IMR-90 (cell line): Measurements from ENCODE around the gene ADAMTS16. TPM values are rescaled to one million over a fixed set of nuclear protein-coding genes. Genes with fewer than 3 reads are reported as not detected.

Experiments
- ATAC-seq: fragments of 200-7000 bp; cut with Tn5 transposase; 2 replicates; pipeline ENCODE4 v1.9.1; 2020; ENCODE audit warnings: low read depth, mild to moderate bottlenecking, moderate library complexity
- BruUV-seq: library from RNA; stranded (reverse); fragments of 400-500 nt; replicated peaks from 2 replicates; lab custom pipeline; 2021; lab: Mats Ljungman, UMichigan
- CTCF ChIA-PET: fragments of 300-600 bp; formaldehyde crosslinking; extraction: SDS; loops from one replicate; lab custom pipeline; 2021; ENCODE audit warnings: antibody characterized with exemption; lab: Yijun Ruan, JAX
- POLR2A ChIA-PET: fragments of 300-600 bp; sonication (Branson Sonifier 250); formaldehyde crosslinking; loops from one replicate; lab custom pipeline; 2022; ENCODE audit warnings: antibody characterized with exemption; ENCODE audit not compliant: unreplicated experiment; lab: Charles Lee
- DNase-seq: peaks from one replicate; pipeline ENCODE4 v3.0.0; 2013
- H2AFZ ChIP-seq: replicated peaks from 2 replicates; pipeline ENCODE3; 2013; ENCODE audit warnings: low read length, mild to moderate bottlenecking; ENCODE audit not compliant: poor library complexity
- H2AK5ac ChIP-seq: 2 replicates; pipeline ENCODE4 v1.6.1; 2013; ENCODE audit warnings: low read depth, low read length, inconsistent platforms
- H2AK9ac ChIP-seq: replicated peaks from 2 replicates; pipeline ENCODE3; 2013; ENCODE audit warnings: mild to moderate bottlenecking, low read depth, low read length, moderate library complexity; ENCODE audit not compliant: poor library complexity
- H2BK120ac ChIP-seq: 2 replicates; pipeline ENCODE4 v1.6.1; 2013; ENCODE audit warnings: low read depth, low read length, inconsistent platforms
- H2BK15ac ChIP-seq: 3 replicates; pipeline ENCODE4 v1.6.1; 2013; ENCODE audit warnings: low read depth, low read length, inconsistent platforms
- H2BK20ac ChIP-seq: 2 replicates; pipeline ENCODE4 v1.6.1; 2013; ENCODE audit warnings: low read depth, mild to moderate bottlenecking, inconsistent platforms, low read length, moderate library complexity
- H2BK5ac ChIP-seq: 2 replicates; pipeline ENCODE4 v1.6.1; 2013; ENCODE audit warnings: mild to moderate bottlenecking, low read depth, low read length, inconsistent platforms; ENCODE audit not compliant: poor library complexity, severe bottlenecking
- H3K14ac ChIP-seq: replicated peaks from 2 replicates; pipeline ENCODE4 v1.6.1; 2013; ENCODE audit warnings: low read depth, low read length, inconsistent platforms
- H3K18ac ChIP-seq: 2 replicates; pipeline ENCODE4 v1.6.1; 2013; ENCODE audit warnings: low read depth, low read length, control low read depth
- H3K23ac ChIP-seq: 2 replicates; pipeline ENCODE4 v1.6.1; 2013; ENCODE audit warnings: low read depth, low read length, inconsistent platforms
- H3K27ac ChIP-seq: 2 replicates; pipeline ENCODE4 v1.5.1; 2013; ENCODE audit warnings: mild to moderate bottlenecking, control low read depth, low read length; ENCODE audit not compliant: insufficient read depth
- H3K27me3 ChIP-seq: 2 replicates; pipeline ENCODE4 v1.6.1; 2013; ENCODE audit warnings: low read length; ENCODE audit not compliant: control insufficient read depth, insufficient read depth
- H3K36me3 ChIP-seq: 2 replicates; pipeline ENCODE4 v1.6.1; 2013; ENCODE audit warnings: low read length, mixed read lengths; ENCODE audit not compliant: control insufficient read depth, insufficient read depth
- H3K4ac ChIP-seq: 2 replicates; pipeline ENCODE4 v1.6.1; 2013; ENCODE audit warnings: low read depth, low read length, inconsistent platforms
- H3K4me1 ChIP-seq: 2 replicates; pipeline ENCODE4 v1.6.1; 2013; ENCODE audit warnings: low read length, mixed read lengths; ENCODE audit not compliant: control insufficient read depth, insufficient read depth
- H3K4me2 ChIP-seq: 2 replicates; pipeline ENCODE4 v1.6.1; 2013; ENCODE audit warnings: low read depth, mild to moderate bottlenecking, control low read depth, low read length, moderate library complexity
- H3K4me3 ChIP-seq: 2 replicates; pipeline ENCODE4 v1.5.1; 2013; ENCODE audit warnings: low read depth, mild to moderate bottlenecking, control low read depth, low read length, moderate library complexity; ENCODE audit not compliant: insufficient read depth
- H3K56ac ChIP-seq: 2 replicates; pipeline ENCODE4 v1.6.1; 2013; ENCODE audit warnings: low read length, inconsistent platforms; ENCODE audit not compliant: insufficient read depth; ENCODE audit errors: extremely low read depth
- H3K79me1 ChIP-seq, 2 experiments: 2 replicates each; pipeline ENCODE4 v1.6.1; 2013; ENCODE audit warnings: low read length in 2 of 2, inconsistent platforms in 1 of 2, low read depth in 1 of 2
- H3K9ac ChIP-seq: 2 replicates; pipeline ENCODE4 v1.6.1; 2013; ENCODE audit warnings: low read depth, low read length, control low read depth
- H3K9me1 ChIP-seq: 2 replicates; pipeline ENCODE4 v1.6.1; 2013; ENCODE audit warnings: low read length, inconsistent platforms; ENCODE audit not compliant: insufficient read depth
- H3K9me3 ChIP-seq: 2 replicates; pipeline ENCODE4 v1.6.1; 2013; ENCODE audit warnings: low read length; ENCODE audit not compliant: control insufficient read depth, insufficient read depth
- H4K20me1 ChIP-seq: 2 replicates; pipeline ENCODE4 v1.6.1; 2013; ENCODE audit warnings: low read length, inconsistent platforms; ENCODE audit not compliant: insufficient read depth
- H4K5ac ChIP-seq: 2 replicates; pipeline ENCODE4 v1.6.1; 2013; ENCODE audit warnings: mild to moderate bottlenecking, low read depth, low read length, control low read depth
- H4K8ac ChIP-seq, 2 experiments: 2 replicates each; pipeline ENCODE4 v1.6.1; 2013; ENCODE audit warnings: low read depth in 2 of 2, low read length in 2 of 2, control low read depth in 1 of 2, inconsistent platforms in 1 of 2
- H4K91ac ChIP-seq: 2 replicates; pipeline ENCODE4 v1.6.1; 2013; ENCODE audit warnings: low read depth, low read length, inconsistent platforms; ENCODE audit not compliant: insufficient read depth
- BHLHE40 ChIP-seq: fragments of 150-350 bp; IDR thresholded peaks from 2 replicates; pipeline ENCODE4 v1.6.1; 2016; ENCODE audit warnings: mild to moderate bottlenecking, low read depth, low read length
- CEBPB ChIP-seq: IDR thresholded peaks from 2 replicates; pipeline ENCODE4 v1.6.1; 2012; ENCODE audit warnings: low read depth, low read length, improper control_type of control experiment
- CHD1 ChIP-seq: IDR thresholded peaks from 2 replicates; pipeline ENCODE4 v1.6.1; 2012; ENCODE audit warnings: low read depth, low read length, improper control_type of control experiment
- CTCF ChIP-seq: conservative IDR thresholded peaks from 2 replicates; pipeline ENCODE4 v1.5.1; 2012; ENCODE audit warnings: mild to moderate bottlenecking, low read depth, low read length, improper control_type of control experiment
- ELK1 ChIP-seq: fragments of 150-350 bp; IDR thresholded peaks from 2 replicates; pipeline ENCODE4 v1.6.1; 2016; ENCODE audit warnings: low read depth, mild to moderate bottlenecking, low read length, moderate library complexity, borderline replicate concordance
- FOS ChIP-seq: fragments of 150-350 bp; IDR thresholded peaks from 2 replicates; pipeline ENCODE4 v1.6.1; 2016; ENCODE audit warnings: low read depth, low read length
- MAFK ChIP-seq: IDR thresholded peaks from 2 replicates; pipeline ENCODE4 v1.6.1; 2012; ENCODE audit warnings: low read depth, low read length, improper control_type of control experiment
- MAZ ChIP-seq: IDR thresholded peaks from 2 replicates; pipeline ENCODE4 v1.6.1; 2012; ENCODE audit warnings: low read depth, mild to moderate bottlenecking, low read length, improper control_type of control experiment, moderate library complexity, borderline replicate concordance
- MXI1 ChIP-seq: IDR thresholded peaks from 2 replicates; pipeline ENCODE4 v1.6.1; 2012; ENCODE audit warnings: low read depth, mild to moderate bottlenecking, low read length, moderate library complexity, borderline replicate concordance
- NFE2L2 ChIP-seq: fragments of 150-350 bp; IDR thresholded peaks from 2 replicates; pipeline ENCODE4 v1.6.1; 2016; ENCODE audit warnings: low read depth, mild to moderate bottlenecking, low read length
- POLR2A ChIP-seq: IDR thresholded peaks from 2 replicates; pipeline ENCODE4 v1.6.1; 2012; ENCODE audit warnings: mild to moderate bottlenecking, low read depth, low read length
- RAD21 ChIP-seq: IDR thresholded peaks from 2 replicates; pipeline ENCODE4 v1.6.1; 2012; ENCODE audit warnings: low read length, improper control_type of control experiment
- RCOR1 ChIP-seq: IDR thresholded peaks from 2 replicates; pipeline ENCODE4 v1.6.1; 2012; ENCODE audit warnings: mild to moderate bottlenecking, low read length, improper control_type of control experiment; ENCODE audit not compliant: insufficient replicate concordance
- RFX5 ChIP-seq: IDR thresholded peaks from 2 replicates; pipeline ENCODE4 v1.8.0; 2012; ENCODE audit warnings: low read depth, mild to moderate bottlenecking, low read length, moderate library complexity
- SMC3 ChIP-seq: fragments of 150-350 bp; IDR thresholded peaks from 2 replicates; pipeline ENCODE4 v1.6.1; 2016; ENCODE audit warnings: low read depth, mild to moderate bottlenecking, antibody characterized with exemption, low read length, moderate library complexity
- WGBS, 2 experiments: methylation state at CpG; one replicate each; pipeline versions ENCODE4 v1.1.5 to v1.1.7; 2013; ENCODE audit warnings: missing lambda C conversion rate in 2 of 2; ENCODE audit not compliant: insufficient read length in 1 of 2; ENCODE audit errors: extremely low coverage in 2 of 2; 5-methylcytosine and 5-hydroxymethylcytosine counted together
- dilution Hi-C: fragments of 300-500 bp; cut with HindIII; formaldehyde crosslinking; loops from one replicate; pipeline ENCODE4 v1.14.3; 2018; ENCODE audit warnings: low sequenced_read_pairs; ENCODE audit not compliant: unreplicated experiment
- in situ Hi-C: fragments of 300-500 bp; cut with MboI; formaldehyde crosslinking; loops from 3 replicates; pipeline ENCODE4 v1.14.3; 2019; ENCODE audit warnings: low sequenced_read_pairs, inconsistent platforms, mixed read lengths
- intact Hi-C: fragments of 100-400 bp; cut with micrococcal nuclease; formaldehyde crosslinking; loops from 2 replicates; pipeline ENCODE4 v1.10.0; 2022
- polyA plus RNA-seq, 3 experiments: library from polyadenylated mRNA; depleted of rRNA; stranded (reverse); fragments of >200 nt; gene quantifications; 2 replicates each; pipeline ENCODE4 v1.2.3, GENCODE V29; 2012; ENCODE audit warnings: low replicate concordance in 1 of 3
- total RNA-seq: library from RNA; depleted of rRNA; stranded (reverse); fragments of >200 nt; gene quantifications from 2 replicates; pipeline ENCODE4 v1.2.3, GENCODE V29; 2012
- TF ChIP-seq, protein P1 (sequence below): fragments of 150-350 bp; IDR thresholded peaks from 2 replicates; pipeline ENCODE4 v1.6.1; 2017; ENCODE audit warnings: mild to moderate bottlenecking, antibody characterized with exemption, low read length, low read depth

The ADAMTS16 gene
- total and polyA plus RNA-seq, 2 of the 4 experiments (the other 2 are of a cell fraction) = 0.09 to 0.18 TPM

DNA sequence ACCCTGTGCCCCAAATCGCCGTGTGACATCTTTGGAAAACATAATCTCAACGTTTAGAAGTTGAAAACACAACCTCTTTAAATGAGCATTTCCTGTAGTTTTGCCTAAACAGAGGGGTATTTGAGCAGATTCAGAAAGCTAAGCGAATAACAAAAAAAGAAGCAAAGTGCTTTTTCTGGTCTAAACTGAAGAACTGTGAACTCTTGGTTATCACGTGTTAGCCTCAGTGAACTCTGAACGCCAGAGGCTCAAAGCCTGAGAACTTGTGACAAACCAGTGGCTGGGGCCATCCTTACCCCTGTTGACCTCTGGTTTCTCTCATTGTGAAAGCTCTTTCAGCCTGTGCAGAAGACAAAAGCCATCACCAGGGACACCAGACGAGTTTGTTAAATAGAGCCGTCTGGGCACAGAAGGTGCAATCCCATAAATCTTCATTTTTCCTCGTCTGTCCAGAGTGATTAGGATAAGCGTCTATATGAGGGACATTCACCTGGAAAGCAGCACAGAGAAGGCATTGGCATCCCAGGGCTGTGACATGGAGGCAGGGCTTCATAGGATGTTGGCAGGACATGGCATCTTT is 220.9 kb downstream of the ADAMTS16 start:
- POLR2A ChIA-PET = no interaction called here
- H3K4me3 ChIP-seq = no peak overlapping the region
- no peak overlapping the region for H3K23ac ChIP-seq
- H2BK120ac ChIP-seq = no peak overlapping the region
- H3K27ac ChIP-seq = no peak overlapping the region
- H4K20me1 ChIP-seq = no peaks in the 10 kb centered on the region
- no TSS peak for BruUV-seq
- no peak overlapping the region for H2BK15ac ChIP-seq
- H3K79me1 ChIP-seq = no peaks in the 10 kb centered on the region
- H3K4me1 ChIP-seq = no peaks in the 10 kb centered on the region
- ATAC-seq (no peak), DNase-seq (no peak)
- H2BK20ac ChIP-seq = no peak overlapping the region
- H2BK5ac ChIP-seq = no peak overlapping the region
- intact Hi-C loops = no loop called here
- no peaks in the 10 kb centered on the region for H3K36me3 ChIP-seq
- no peak overlapping the region for H4K5ac ChIP-seq
- H2AK9ac ChIP-seq = no peak overlapping the region
- no peak overlapping the region for H4K91ac ChIP-seq
- no peak overlapping the region for H3K4ac ChIP-seq
- in situ Hi-C loops = no loop called here
- H3K27me3 ChIP-seq = no peaks in the 10 kb centered on the region
- no peak overlapping the region for H2AK5ac ChIP-seq
- CTCF ChIA-PET = no interaction called here
- dilution Hi-C loops = no loop called here
- TF ChIP-seq MAZ (no peak), SMC3 (no peak), CHD1 (no peak), MXI1 (no peak), MAFK (no peak), BHLHE40 (no peak), FOS (no peak), RCOR1 (no peak), CTCF (no peak), RFX5 (no peak), ELK1 (no peak), NFE2L2 (no peak), RAD21 (no peak), POLR2A (no peak), CEBPB (no peak)
- TF ChIP-seq, protein P1, sequence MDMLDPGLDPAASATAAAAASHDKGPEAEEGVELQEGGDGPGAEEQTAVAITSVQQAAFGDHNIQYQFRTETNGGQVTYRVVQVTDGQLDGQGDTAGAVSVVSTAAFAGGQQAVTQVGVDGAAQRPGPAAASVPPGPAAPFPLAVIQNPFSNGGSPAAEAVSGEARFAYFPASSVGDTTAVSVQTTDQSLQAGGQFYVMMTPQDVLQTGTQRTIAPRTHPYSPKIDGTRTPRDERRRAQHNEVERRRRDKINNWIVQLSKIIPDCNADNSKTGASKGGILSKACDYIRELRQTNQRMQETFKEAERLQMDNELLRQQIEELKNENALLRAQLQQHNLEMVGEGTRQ = no peak
- H3K4me2 ChIP-seq = no peak overlapping the region
- H3K9me3 ChIP-seq = peaks cover 2% of the 10 kb centered on the region; the same call in 1 of the 2 replicates
- no peak overlapping the region for H3K9ac ChIP-seq
- no peak overlapping the region for H3K14ac ChIP-seq
- no peak overlapping the region for H3K18ac ChIP-seq
- H4K8ac ChIP-seq = no peak overlapping the region
- H3K56ac ChIP-seq = no peak overlapping the region
- H2AFZ ChIP-seq = no peak overlapping the region
- H3K9me1 ChIP-seq = no peaks in the 10 kb centered on the region
- 17% methylated on average over 2 of the region's 10 CpGs; no CpG with 5 or more reads in 1 of the 2 experiments for WGBS, 2 experiments
